IMR-90 (cell line): ENCODE data around the gene C10orf105. TPM values are rescaled to one million over a fixed set of nuclear protein-coding genes. Genes with fewer than 3 reads are reported as not detected.

Source experiments
- ATAC-seq: fragments of 200-7000 bp; cut with Tn5 transposase; 2 replicates; pipeline ENCODE4 v1.9.1; 2020; ENCODE audit warnings: low read depth, mild to moderate bottlenecking, moderate library complexity
- BruUV-seq: library from RNA; stranded (reverse); fragments of 400-500 nt; replicated peaks from 2 replicates; lab custom pipeline; 2021; lab: Mats Ljungman, UMichigan
- CTCF ChIA-PET: fragments of 300-600 bp; formaldehyde crosslinking; extraction: SDS; loops from one replicate; lab custom pipeline; 2021; ENCODE audit warnings: antibody characterized with exemption; lab: Yijun Ruan, JAX
- POLR2A ChIA-PET: fragments of 300-600 bp; sonication (Branson Sonifier 250); formaldehyde crosslinking; loops from one replicate; lab custom pipeline; 2022; ENCODE audit warnings: antibody characterized with exemption; ENCODE audit not compliant: unreplicated experiment; lab: Charles Lee
- DNase-seq: peaks from one replicate; pipeline ENCODE4 v3.0.0; 2013
- H2AFZ ChIP-seq: replicated peaks from 2 replicates; pipeline ENCODE3; 2013; ENCODE audit warnings: low read length, mild to moderate bottlenecking; ENCODE audit not compliant: poor library complexity
- H2AK5ac ChIP-seq: 2 replicates; pipeline ENCODE4 v1.6.1; 2013; ENCODE audit warnings: low read depth, low read length, inconsistent platforms
- H2AK9ac ChIP-seq: replicated peaks from 2 replicates; pipeline ENCODE3; 2013; ENCODE audit warnings: mild to moderate bottlenecking, low read depth, low read length, moderate library complexity; ENCODE audit not compliant: poor library complexity
- H2BK120ac ChIP-seq: 2 replicates; pipeline ENCODE4 v1.6.1; 2013; ENCODE audit warnings: low read depth, low read length, inconsistent platforms
- H2BK15ac ChIP-seq: 3 replicates; pipeline ENCODE4 v1.6.1; 2013; ENCODE audit warnings: low read depth, low read length, inconsistent platforms
- H2BK20ac ChIP-seq: 2 replicates; pipeline ENCODE4 v1.6.1; 2013; ENCODE audit warnings: low read depth, mild to moderate bottlenecking, inconsistent platforms, low read length, moderate library complexity
- H2BK5ac ChIP-seq: 2 replicates; pipeline ENCODE4 v1.6.1; 2013; ENCODE audit warnings: mild to moderate bottlenecking, low read depth, low read length, inconsistent platforms; ENCODE audit not compliant: poor library complexity, severe bottlenecking
- H3K14ac ChIP-seq: replicated peaks from 2 replicates; pipeline ENCODE4 v1.6.1; 2013; ENCODE audit warnings: low read depth, low read length, inconsistent platforms
- H3K18ac ChIP-seq: 2 replicates; pipeline ENCODE4 v1.6.1; 2013; ENCODE audit warnings: low read depth, low read length, control low read depth
- H3K23ac ChIP-seq: 2 replicates; pipeline ENCODE4 v1.6.1; 2013; ENCODE audit warnings: low read depth, low read length, inconsistent platforms
- H3K27ac ChIP-seq: 2 replicates; pipeline ENCODE4 v1.5.1; 2013; ENCODE audit warnings: mild to moderate bottlenecking, control low read depth, low read length; ENCODE audit not compliant: insufficient read depth
- H3K27me3 ChIP-seq: 2 replicates; pipeline ENCODE4 v1.6.1; 2013; ENCODE audit warnings: low read length; ENCODE audit not compliant: control insufficient read depth, insufficient read depth
- H3K36me3 ChIP-seq: 2 replicates; pipeline ENCODE4 v1.6.1; 2013; ENCODE audit warnings: low read length, mixed read lengths; ENCODE audit not compliant: control insufficient read depth, insufficient read depth
- H3K4ac ChIP-seq: 2 replicates; pipeline ENCODE4 v1.6.1; 2013; ENCODE audit warnings: low read depth, low read length, inconsistent platforms
- H3K4me1 ChIP-seq: 2 replicates; pipeline ENCODE4 v1.6.1; 2013; ENCODE audit warnings: low read length, mixed read lengths; ENCODE audit not compliant: control insufficient read depth, insufficient read depth
- H3K4me2 ChIP-seq: 2 replicates; pipeline ENCODE4 v1.6.1; 2013; ENCODE audit warnings: low read depth, mild to moderate bottlenecking, control low read depth, low read length, moderate library complexity
- H3K4me3 ChIP-seq: 2 replicates; pipeline ENCODE4 v1.5.1; 2013; ENCODE audit warnings: low read depth, mild to moderate bottlenecking, control low read depth, low read length, moderate library complexity; ENCODE audit not compliant: insufficient read depth
- H3K56ac ChIP-seq: 2 replicates; pipeline ENCODE4 v1.6.1; 2013; ENCODE audit warnings: low read length, inconsistent platforms; ENCODE audit not compliant: insufficient read depth; ENCODE audit errors: extremely low read depth
- H3K79me1 ChIP-seq, 2 experiments: 2 replicates each; pipeline ENCODE4 v1.6.1; 2013; ENCODE audit warnings: low read length in 2 of 2, inconsistent platforms in 1 of 2, low read depth in 1 of 2
- H3K9ac ChIP-seq: 2 replicates; pipeline ENCODE4 v1.6.1; 2013; ENCODE audit warnings: low read depth, low read length, control low read depth
- H3K9me1 ChIP-seq: 2 replicates; pipeline ENCODE4 v1.6.1; 2013; ENCODE audit warnings: low read length, inconsistent platforms; ENCODE audit not compliant: insufficient read depth
- H3K9me3 ChIP-seq: 2 replicates; pipeline ENCODE4 v1.6.1; 2013; ENCODE audit warnings: low read length; ENCODE audit not compliant: control insufficient read depth, insufficient read depth
- H4K20me1 ChIP-seq: 2 replicates; pipeline ENCODE4 v1.6.1; 2013; ENCODE audit warnings: low read length, inconsistent platforms; ENCODE audit not compliant: insufficient read depth
- H4K5ac ChIP-seq: 2 replicates; pipeline ENCODE4 v1.6.1; 2013; ENCODE audit warnings: mild to moderate bottlenecking, low read depth, low read length, control low read depth
- H4K8ac ChIP-seq, 2 experiments: 2 replicates each; pipeline ENCODE4 v1.6.1; 2013; ENCODE audit warnings: low read depth in 2 of 2, low read length in 2 of 2, control low read depth in 1 of 2, inconsistent platforms in 1 of 2
- H4K91ac ChIP-seq: 2 replicates; pipeline ENCODE4 v1.6.1; 2013; ENCODE audit warnings: low read depth, low read length, inconsistent platforms; ENCODE audit not compliant: insufficient read depth
- CHD1 ChIP-seq: IDR thresholded peaks from 2 replicates; pipeline ENCODE4 v1.6.1; 2012; ENCODE audit warnings: low read depth, low read length, improper control_type of control experiment
- FOS ChIP-seq: fragments of 150-350 bp; IDR thresholded peaks from 2 replicates; pipeline ENCODE4 v1.6.1; 2016; ENCODE audit warnings: low read depth, low read length
- MAFK ChIP-seq: IDR thresholded peaks from 2 replicates; pipeline ENCODE4 v1.6.1; 2012; ENCODE audit warnings: low read depth, low read length, improper control_type of control experiment
- MXI1 ChIP-seq: IDR thresholded peaks from 2 replicates; pipeline ENCODE4 v1.6.1; 2012; ENCODE audit warnings: low read depth, mild to moderate bottlenecking, low read length, moderate library complexity, borderline replicate concordance
- NFE2L2 ChIP-seq: fragments of 150-350 bp; IDR thresholded peaks from 2 replicates; pipeline ENCODE4 v1.6.1; 2016; ENCODE audit warnings: low read depth, mild to moderate bottlenecking, low read length
- SMC3 ChIP-seq: fragments of 150-350 bp; IDR thresholded peaks from 2 replicates; pipeline ENCODE4 v1.6.1; 2016; ENCODE audit warnings: low read depth, mild to moderate bottlenecking, antibody characterized with exemption, low read length, moderate library complexity
- WGBS, 2 experiments: methylation state at CpG; one replicate each; pipeline versions ENCODE4 v1.1.5 to v1.1.7; 2013; ENCODE audit warnings: missing lambda C conversion rate in 2 of 2; ENCODE audit not compliant: insufficient read length in 1 of 2; ENCODE audit errors: extremely low coverage in 2 of 2; 5-methylcytosine and 5-hydroxymethylcytosine counted together
- dilution Hi-C: fragments of 300-500 bp; cut with HindIII; formaldehyde crosslinking; loops from one replicate; pipeline ENCODE4 v1.14.3; 2018; ENCODE audit warnings: low sequenced_read_pairs; ENCODE audit not compliant: unreplicated experiment
- in situ Hi-C: fragments of 300-500 bp; cut with MboI; formaldehyde crosslinking; loops from 3 replicates; pipeline ENCODE4 v1.14.3; 2019; ENCODE audit warnings: low sequenced_read_pairs, inconsistent platforms, mixed read lengths
- intact Hi-C: fragments of 100-400 bp; cut with micrococcal nuclease; formaldehyde crosslinking; loops from 2 replicates; pipeline ENCODE4 v1.10.0; 2022
- polyA plus RNA-seq, 3 experiments: library from polyadenylated mRNA; depleted of rRNA; stranded (reverse); fragments of >200 nt; gene quantifications; 2 replicates each; pipeline ENCODE4 v1.2.3, GENCODE V29; 2012; ENCODE audit warnings: low replicate concordance in 1 of 3
- total RNA-seq: library from RNA; depleted of rRNA; stranded (reverse); fragments of >200 nt; gene quantifications from 2 replicates; pipeline ENCODE4 v1.2.3, GENCODE V29; 2012
- TF ChIP-seq, protein P1 (sequence below): fragments of 150-350 bp; IDR thresholded peaks from 2 replicates; pipeline ENCODE4 v1.6.1; 2017; ENCODE audit warnings: mild to moderate bottlenecking, antibody characterized with exemption, low read length, low read depth
- TF ChIP-seq, protein P2 (sequence below): fragments of 150-350 bp; IDR thresholded peaks from 2 replicates; pipeline ENCODE4 v1.6.1; 2016; ENCODE audit warnings: low read depth, mild to moderate bottlenecking, low read length, moderate library complexity, borderline replicate concordance

C10orf105 gene
- total and polyA plus RNA-seq, 2 of the 4 experiments (the other 2 are of a cell fraction) = under 0.01 TPM; not detected in 1

DNA sequence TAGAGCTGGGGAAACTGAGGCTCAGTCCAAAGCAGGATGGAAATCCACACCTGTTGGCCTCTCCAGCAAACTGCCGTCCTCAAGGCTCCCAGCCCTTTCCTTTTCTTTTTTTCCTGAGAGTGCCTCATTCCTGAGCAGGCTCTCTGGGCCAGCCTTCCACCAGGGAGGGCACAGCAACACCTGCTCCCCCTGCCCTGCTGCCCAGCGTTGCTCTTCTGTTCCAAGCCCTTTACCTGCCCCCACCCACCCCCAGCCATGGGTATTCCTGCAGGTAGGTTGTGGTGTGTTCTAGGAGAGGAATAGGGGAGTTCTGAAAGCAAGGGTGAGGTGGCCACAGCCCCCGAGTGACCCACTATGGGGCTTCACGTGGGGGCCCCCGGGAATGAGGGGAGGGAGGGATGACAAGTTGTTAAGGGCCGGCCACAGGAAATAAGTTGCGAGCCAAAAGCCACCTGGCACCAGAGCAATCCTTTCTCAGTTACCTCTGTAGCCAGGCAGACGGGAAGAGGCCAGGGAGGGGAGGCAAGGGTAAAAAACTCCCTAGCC is 34.5 kb upstream of the C10orf105 start:
- no peak overlapping the region for H2AK9ac ChIP-seq
- BruUV-seq = no TSS peak
- H3K36me3 ChIP-seq = peaks cover 10% of the 10 kb centered on the region; the same call in 1 of the 2 replicates
- H3K9ac ChIP-seq = no peak overlapping the region
- H4K5ac ChIP-seq = no peak overlapping the region
- TF ChIP-seq CHD1 (no peak), SMC3 (no peak), MAFK (no peak), MXI1 (no peak), NFE2L2 (no peak), FOS (no peak)
- TF ChIP-seq, protein P1, sequence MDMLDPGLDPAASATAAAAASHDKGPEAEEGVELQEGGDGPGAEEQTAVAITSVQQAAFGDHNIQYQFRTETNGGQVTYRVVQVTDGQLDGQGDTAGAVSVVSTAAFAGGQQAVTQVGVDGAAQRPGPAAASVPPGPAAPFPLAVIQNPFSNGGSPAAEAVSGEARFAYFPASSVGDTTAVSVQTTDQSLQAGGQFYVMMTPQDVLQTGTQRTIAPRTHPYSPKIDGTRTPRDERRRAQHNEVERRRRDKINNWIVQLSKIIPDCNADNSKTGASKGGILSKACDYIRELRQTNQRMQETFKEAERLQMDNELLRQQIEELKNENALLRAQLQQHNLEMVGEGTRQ = no peak
- TF ChIP-seq, protein P2, sequence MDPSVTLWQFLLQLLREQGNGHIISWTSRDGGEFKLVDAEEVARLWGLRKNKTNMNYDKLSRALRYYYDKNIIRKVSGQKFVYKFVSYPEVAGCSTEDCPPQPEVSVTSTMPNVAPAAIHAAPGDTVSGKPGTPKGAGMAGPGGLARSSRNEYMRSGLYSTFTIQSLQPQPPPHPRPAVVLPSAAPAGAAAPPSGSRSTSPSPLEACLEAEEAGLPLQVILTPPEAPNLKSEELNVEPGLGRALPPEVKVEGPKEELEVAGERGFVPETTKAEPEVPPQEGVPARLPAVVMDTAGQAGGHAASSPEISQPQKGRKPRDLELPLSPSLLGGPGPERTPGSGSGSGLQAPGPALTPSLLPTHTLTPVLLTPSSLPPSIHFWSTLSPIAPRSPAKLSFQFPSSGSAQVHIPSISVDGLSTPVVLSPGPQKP = no peak
- H3K9me1 ChIP-seq = peaks cover 14% of the 10 kb centered on the region; the same call in 1 of the 2 replicates
- H2BK15ac ChIP-seq = no peak overlapping the region
- H2BK5ac ChIP-seq = no peak overlapping the region
- dilution Hi-C loops (no loop called here), in situ Hi-C loops (no loop called here), intact Hi-C loops (no loop called here)
- no peak overlapping the region for H4K91ac ChIP-seq
- H3K9me3 ChIP-seq = no peaks in the 10 kb centered on the region
- ATAC-seq = no peak
- no peak overlapping the region for H2BK20ac ChIP-seq
- H3K14ac ChIP-seq = no peak overlapping the region
- no peaks in the 10 kb centered on the region for H3K79me1 ChIP-seq
- H3K4me1 ChIP-seq = peaks cover 10% of the 10 kb centered on the region; the same call in 1 of the 2 replicates
- DNase-seq = no peak
- 49% methylated on average over 3 of the region's 8 CpGs; no CpG with 5 or more reads in 1 of the 2 experiments for whole genome bisulfite sequencing, 2 experiments
- no peak overlapping the region for H3K4me2 ChIP-seq
- no peak overlapping the region for H3K56ac ChIP-seq
- ChIA-PET CTCF (no interaction called here), POLR2A (no interaction called here)
- H4K20me1 ChIP-seq = no peaks in the 10 kb centered on the region
- no peak overlapping the region for H3K4me3 ChIP-seq
- no peak overlapping the region for H3K4ac ChIP-seq
- H2AFZ ChIP-seq = no peak overlapping the region
- H3K27me3 ChIP-seq = peaks cover 3% of the 10 kb centered on the region
- no peak overlapping the region for H3K18ac ChIP-seq
- no peak overlapping the region for H2BK120ac ChIP-seq
- H4K8ac ChIP-seq = no peak overlapping the region
- H3K23ac ChIP-seq = no peak overlapping the region
- no peak overlapping the region for H3K27ac ChIP-seq
- no peak overlapping the region for H2AK5ac ChIP-seq
